NCI-H446 (cell line): Measurements from ENCODE around the gene UPF2.

Source experiments
- DNase-seq, 2 experiments: peaks; one replicate each; lab custom pipeline; 2025; lab: John Stamatoyannopoulos, UW

Gene UPF2

DNA sequence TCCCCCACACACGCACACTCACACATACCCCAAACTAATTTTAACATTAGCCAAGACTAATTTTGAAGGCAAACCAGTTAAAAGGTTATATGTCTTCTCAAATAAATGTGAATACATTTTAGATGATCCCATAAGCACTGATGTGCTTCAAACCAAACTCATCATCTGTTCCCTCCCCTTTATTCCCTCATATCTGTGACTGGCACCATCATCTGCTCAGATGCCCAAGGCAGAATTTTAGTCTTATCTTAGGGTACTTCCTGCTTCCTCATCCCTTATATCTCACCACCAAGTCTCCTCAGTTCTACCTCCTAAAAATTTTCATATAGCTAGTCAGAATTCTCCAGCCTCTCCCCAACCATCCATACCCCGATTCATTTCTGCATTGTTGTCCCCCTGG, 80.4 kb downstream of the UPF2 start:
- DNase-seq: no peak

- DNase-seq: no peak
These were observed 80.8 kb downstream of the UPF2 start for GRCh38 chr10:11961771-11962170.

- no peak for DNase-seq
These were observed 82.6 kb downstream of the UPF2 start for GRCh38 chr10:11959966-11960365.

- no peak for DNase-seq
These were observed 83.7 kb downstream of the UPF2 start for GRCh38 chr10:11958956-11959355.

GRCh38 chr10:11951695-11952094, 90.9 kb downstream of the UPF2 start:
- no peak for DNase-seq

DNA sequence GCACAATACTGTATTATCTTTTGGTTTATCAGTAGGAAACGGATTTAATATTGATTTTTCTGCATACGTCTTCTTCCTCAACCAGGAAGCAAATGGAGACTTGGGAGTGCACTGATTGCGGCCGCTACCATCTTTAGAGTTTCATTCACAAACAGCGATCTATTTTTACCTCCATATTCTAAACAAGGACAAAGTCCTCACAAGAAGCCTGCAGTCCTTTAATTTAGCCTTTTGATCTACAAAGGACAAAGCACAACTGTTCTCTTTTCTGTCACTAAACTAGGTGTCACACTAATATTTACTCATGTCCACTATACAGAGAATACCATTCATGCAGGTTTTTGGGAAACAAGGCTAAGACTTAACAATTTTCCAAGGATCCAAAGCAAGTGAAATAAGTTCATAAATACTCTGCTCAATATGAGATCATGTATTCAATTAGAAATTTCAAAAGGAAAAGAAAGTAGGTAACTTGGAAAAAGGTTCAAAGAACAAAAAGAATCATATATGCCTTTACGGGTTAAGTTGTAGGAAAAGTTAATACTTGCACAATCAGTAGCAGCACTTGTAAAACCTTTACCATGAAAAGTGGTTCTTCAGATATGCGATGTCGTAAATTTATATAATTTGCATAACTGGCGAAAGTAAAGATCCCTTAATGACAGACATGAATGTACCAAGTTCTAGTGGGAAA, 92.1 kb downstream of the UPF2 start:
- no peak for DNase-seq

- DNase-seq: no peak
These were observed 93.5 kb downstream of the UPF2 start for GRCh38 chr10:11949152-11949551.

- DNase-seq: no peak
These were observed 96.0 kb downstream of the UPF2 start for GRCh38 chr10:11946652-11947051.

GRCh38 chr10:11936389-11937152, 106.0 kb downstream of the UPF2 start:
- DNase-seq: no peak

DNA sequence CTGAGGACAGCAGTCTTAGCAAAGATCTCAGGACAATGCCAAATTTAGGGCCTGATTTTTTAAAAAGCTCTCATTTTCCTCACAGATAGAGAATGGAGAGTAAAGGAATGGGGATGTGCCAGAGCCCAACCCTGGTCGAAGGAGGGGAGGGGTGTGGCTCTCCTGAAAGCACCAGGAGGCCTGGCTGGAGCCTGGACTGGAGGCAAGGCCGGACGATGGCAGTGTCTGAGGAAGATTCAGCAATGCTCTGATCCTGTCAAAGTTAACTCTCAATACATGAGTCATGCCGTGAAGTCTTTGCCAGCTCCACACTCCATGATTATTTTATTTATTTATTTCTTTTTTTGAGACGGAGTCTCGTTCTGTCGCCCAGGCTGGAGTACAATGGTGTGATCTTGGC, 108.3 kb downstream of the UPF2 start:
- no peak for DNase-seq

DNA sequence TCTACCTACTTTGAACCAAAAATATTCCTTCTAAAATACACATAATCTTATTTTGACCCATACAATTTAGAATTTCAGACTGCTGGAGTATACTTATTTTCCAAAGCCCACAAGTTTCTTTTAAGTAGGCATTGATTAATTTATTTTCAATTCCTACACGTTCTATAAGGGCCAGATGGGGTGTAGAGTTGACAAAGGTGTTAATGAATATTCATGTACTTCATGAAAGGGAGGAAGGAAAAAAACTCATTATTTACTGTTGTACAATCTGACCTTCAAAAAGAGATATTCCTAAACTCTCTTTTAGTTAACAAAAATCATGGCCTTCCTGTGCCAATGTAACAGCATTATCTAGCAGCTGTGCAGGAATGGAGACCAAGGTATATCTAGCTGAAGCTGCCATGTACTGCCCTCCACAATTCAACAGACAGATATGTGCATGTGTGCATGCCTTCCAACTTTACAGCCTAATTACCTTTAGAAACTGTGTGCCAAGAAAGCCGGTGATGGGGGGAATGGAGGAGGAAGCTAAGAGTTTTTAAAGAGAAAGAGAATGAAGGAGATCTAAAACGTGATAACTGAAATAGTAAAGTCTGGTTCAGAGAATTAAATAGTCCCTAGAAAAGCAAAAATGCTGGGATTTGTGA, 108.9 kb downstream of the UPF2 start:
- DNase-seq: no peak

- DNase-seq: no peak
These were observed 111.6 kb downstream of the UPF2 start for GRCh38 chr10:11931038-11931437.

DNA sequence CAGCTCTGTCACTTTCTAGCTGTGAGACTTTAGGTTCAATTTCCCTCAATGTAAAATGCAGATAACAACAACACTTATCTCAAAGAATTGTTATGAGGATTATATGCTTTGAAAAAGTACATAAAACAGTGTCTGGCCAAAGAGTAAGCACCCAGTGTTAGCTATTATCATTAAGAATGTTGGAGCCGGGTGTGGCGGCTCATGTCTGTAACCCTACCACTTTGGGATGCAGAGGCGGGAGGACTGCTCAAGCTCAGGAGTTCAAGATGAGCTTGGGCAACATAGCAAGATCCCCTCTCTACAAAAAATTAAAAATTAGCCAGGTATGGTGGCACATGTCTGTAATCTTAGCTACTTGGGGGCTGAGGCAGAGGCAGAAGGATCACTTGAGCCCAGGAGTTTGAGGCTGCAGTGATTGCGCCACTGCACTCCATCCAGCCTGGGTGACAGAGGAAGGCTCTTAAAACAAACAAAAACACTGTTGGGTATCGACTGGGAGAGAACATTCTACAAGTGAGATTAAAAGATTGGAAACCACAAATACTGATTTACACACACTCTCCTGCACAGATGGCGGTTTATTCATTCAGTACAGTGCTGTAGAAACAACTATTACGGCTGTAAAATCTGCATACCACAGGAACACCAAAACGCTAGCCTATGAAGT, 112.2 kb downstream of the UPF2 start:
- DNase-seq: no peak

DNA sequence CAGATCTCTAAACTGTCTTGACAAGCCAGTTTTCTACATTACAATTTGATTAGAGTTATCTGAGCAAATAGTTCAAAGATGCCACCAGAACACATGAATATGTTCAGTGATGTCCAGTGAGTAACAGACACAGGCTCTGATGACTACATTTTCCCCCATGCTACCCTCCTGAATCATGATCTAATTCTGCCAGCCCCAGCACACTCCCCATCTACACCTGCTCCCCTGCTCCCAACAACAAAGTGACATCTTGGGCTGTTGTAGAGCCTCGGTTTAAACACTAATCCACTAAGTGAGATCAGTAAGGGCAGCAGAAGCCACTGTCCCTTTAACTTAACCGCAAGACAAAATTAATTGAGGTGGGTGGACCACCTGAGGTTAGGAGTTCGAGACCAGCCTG, 114.9 kb downstream of the UPF2 start:
- no peak for DNase-seq

GRCh38 chr10:11921800-11922392, 120.7 kb downstream of the UPF2 start:
- DNase-seq: no peak

- DNase-seq: no peak
These were observed 123.3 kb downstream of the UPF2 start for GRCh38 chr10:11919271-11919670.

DNA sequence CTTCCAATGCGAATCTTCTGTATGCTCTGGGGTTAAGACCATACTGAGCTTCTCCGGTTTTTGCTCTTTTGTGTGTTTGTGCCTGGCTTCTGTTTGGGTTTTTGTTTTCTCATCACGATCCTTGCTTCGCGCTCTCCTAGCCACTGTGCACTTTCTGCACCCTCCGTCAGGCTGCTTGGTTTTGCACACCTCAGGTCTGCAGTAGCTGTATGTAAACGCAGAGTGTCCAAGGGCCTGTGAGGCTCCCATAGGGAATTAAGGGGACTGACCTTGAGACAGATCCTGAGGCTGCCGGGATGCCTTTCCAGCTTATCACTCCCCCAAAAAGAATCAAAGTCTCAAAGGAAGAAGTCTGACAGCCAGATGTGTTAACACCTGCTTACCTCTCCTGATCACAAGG, 124.2 kb downstream of the UPF2 start:
- no peak for DNase-seq

- no peak for DNase-seq
These were observed 129.4 kb downstream of the UPF2 start for GRCh38 chr10:11913079-11913641.

- DNase-seq: no peak
These were observed 132.5 kb downstream of the UPF2 start for GRCh38 chr10:11910102-11910501.

DNA sequence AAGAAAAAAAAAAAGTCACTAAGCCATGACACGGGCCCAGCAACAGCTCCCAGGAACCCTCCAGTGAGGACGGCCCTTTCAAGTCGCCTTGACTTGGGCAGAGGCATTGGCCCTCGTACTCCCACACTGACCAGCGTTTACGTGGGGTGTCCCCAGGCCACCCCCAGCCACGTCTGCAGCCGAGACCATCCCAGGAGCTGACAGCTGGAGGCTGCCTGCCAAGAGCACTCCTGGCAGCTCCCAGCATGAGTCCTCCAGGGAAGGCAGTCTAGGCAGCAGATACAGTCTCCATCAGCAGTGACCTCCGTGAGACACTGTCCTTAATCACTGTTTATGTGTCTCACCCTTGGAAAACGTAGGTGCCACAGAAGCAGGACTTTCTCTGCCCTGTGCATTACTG, 133.0 kb downstream of the UPF2 start:
- no peak for DNase-seq

- no peak for DNase-seq
These were observed 133.6 kb downstream of the UPF2 start for GRCh38 chr10:11908991-11909390.

- DNase-seq: no peak
These were observed 134.1 kb downstream of the UPF2 start for GRCh38 chr10:11908536-11908935.
